Tibial nerve (tissue), 4 donors: Measurements from ENCODE around the gene RBM28.

ENCODE experiments used
- CTCF ChIP-seq, 5 experiments: fragments of 200-600 bp in 3 of 5; fragments of 450-650 bp in 2 of 5; sonication (generic) in 3 of 5; IDR thresholded peaks; one replicate each; pipeline ENCODE4 v1.5.1; 2016 to 2019; ENCODE audit warnings: antibody characterized with exemption in 5 of 5, mild to moderate bottlenecking in 3 of 5, moderate library complexity in 2 of 5
- EP300 ChIP-seq, 2 donors: sonication (generic); formaldehyde crosslinking; IDR thresholded peaks; one replicate each; pipeline ENCODE4 v1.6.1; 2017; ENCODE audit warnings: antibody characterized with exemption in 2 of 2, mild to moderate bottlenecking in 1 of 2

- no peak for TF ChIP-seq CTCF (IDR thresholded peaks at IDR 0.05)
- TF ChIP-seq EP300 (IDR thresholded peaks at IDR 0.05) = no peak
Observed at GRCh38 chr7:128309976-128310375, 33.7 kb downstream of the RBM28 start.
